NCI-H345 treated with DMSO at 0.1 percent for 48 hours (cell line): ENCODE data around the gene NINJ2.

Experiments
- DNase-seq: peaks from one replicate; lab custom pipeline; 2025; ENCODE audit not compliant: unreplicated experiment; lab: John Stamatoyannopoulos, UW

Gene NINJ2

DNA sequence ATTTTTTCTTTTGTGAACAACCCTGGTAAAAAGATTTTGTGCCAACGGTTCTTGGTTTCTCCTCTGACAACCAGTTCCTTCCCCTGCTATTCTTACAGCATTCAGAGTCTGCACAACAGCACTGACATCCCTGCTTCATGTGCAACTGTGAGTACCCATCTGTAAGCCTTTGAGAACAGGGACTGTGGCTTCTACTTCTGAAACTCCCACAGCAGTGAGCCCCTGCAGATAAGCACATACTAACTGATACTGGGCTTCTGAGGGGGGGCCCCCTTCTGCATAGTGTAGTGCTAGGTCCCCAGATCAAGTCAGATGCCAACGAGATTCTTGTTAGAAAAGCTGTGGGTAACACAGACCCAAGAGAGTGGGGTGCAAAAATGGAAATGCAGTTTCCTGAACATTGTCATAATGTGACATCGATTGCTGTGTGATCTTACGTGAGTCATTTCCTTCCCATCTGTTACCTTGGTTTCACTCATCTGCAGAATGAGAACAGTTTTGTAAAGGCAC, 11.1 kb upstream of the NINJ2 start:
- no peak for DNase-seq

DNA sequence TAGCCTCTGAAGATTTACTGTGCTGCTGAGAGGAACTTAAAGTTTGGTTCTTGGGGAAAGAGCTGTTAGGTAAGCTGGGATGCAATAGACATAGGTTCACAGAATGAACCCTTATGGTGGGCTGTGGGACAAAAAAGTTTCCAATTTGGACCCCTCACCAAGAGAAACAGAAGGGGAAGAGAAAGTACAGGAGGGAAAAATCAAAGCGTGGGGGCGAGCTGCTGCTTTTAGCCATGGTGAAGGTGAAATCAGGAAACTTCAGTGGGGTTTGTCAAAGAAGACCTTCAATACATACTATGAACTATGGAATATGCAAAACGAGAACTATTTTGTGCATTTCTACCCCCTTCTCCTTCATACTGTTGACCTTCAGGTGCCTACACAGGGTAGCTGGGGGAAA, 10.6 kb upstream of the NINJ2 start:
- DNase-seq, result no peak

DNA sequence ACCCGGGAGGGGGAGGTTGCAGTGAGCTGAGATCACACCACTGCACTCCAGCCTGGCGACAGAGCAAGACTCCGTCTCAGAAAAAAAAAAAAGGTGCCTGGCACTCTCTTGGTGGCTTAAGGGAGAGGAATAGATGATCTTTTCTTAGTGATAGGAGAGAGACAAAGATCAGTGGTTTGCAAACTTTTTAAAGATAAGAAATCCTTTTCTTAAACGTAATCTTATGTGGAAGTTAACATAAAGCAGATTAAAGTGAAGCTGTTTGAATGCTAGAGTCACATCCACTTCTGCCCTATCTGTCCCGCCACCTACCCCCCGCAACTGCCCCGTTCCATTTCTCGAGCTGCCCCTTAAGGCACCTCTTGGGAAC, 6.3 kb upstream of the NINJ2 start:
- no peak for DNase-seq

DNA sequence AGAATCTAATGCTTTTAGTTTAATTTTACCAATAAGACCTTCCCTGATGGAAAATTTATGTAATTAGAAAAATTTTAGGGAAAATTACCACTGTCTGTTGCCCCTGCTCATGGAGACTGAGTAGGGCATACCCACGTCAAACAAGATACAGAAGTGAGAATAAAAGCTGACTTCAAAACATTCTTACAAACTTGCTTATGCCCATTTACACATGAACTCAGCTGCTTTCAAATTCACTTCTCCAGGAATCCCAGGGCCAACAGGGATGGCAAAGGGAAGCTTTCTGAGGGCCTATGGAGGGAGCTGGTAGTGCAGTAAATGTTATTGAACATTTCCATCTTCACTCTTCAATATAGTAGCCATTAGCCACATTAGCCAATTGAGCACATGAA, 4.8 kb upstream of the NINJ2 start:
- no peak for DNase-seq

DNA sequence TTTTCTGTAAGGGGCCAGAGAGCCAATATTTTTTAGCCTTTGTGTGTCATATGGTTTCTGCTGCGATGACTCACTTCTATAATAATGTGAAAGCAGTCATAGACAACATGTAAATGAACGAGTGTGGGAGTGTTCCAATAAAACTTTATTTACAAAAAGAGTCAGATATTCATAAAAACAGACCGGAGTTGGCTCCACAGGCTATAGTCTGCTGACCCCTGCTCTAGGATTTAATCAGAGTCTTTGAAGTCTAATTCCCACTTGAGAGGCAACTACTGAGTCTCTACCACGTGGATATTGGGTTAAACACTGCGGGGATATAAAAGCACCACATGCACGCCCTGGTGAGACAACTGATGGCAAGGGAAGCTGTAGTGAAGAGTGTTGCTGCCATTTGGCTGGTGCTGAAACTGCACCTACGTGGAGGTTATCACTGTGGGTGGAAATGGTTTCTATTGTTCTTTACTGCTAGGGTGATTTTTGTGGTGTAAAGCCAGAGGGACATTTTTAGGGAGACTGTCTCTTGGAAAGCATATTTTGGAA, 3.6 kb upstream of the NINJ2 start:
- no peak for DNase-seq

DNA sequence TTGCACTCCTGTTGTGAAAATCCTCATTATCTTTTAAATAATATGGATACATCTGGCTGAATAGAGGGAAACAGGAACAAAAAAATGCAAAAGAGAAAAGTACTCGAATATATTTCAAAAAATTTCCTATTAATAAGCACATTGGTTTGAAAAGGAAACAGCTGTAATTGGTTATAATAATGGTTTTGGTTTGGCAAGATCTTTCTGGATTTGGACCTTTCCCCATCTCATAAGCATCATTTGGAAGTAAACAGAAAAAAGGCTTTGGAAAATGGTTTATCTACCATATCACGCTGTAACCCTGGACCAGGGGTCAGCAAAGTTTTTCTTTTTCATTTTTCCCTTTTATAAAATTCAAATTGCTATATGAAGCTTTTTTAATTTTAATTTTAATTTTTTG, 2.8 kb upstream of the NINJ2 start:
- DNase-seq, result no peak

DNA sequence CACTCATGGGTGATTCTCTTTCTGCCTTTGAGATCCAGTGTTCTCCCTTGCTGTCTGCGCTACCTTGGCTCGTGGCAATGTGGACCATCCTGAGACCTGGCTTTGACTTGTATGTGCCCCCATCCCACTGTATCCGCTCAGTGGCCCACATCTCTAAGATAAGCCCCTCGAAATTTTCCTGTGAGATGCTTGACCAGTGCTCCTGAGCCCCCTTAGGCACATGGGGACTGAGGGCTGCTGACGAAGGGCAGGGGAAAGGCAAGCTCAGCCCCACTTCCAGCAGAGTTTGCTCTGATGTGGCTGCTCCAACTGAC, 1.5 kb upstream of the NINJ2 start:
- no peak for DNase-seq

DNA sequence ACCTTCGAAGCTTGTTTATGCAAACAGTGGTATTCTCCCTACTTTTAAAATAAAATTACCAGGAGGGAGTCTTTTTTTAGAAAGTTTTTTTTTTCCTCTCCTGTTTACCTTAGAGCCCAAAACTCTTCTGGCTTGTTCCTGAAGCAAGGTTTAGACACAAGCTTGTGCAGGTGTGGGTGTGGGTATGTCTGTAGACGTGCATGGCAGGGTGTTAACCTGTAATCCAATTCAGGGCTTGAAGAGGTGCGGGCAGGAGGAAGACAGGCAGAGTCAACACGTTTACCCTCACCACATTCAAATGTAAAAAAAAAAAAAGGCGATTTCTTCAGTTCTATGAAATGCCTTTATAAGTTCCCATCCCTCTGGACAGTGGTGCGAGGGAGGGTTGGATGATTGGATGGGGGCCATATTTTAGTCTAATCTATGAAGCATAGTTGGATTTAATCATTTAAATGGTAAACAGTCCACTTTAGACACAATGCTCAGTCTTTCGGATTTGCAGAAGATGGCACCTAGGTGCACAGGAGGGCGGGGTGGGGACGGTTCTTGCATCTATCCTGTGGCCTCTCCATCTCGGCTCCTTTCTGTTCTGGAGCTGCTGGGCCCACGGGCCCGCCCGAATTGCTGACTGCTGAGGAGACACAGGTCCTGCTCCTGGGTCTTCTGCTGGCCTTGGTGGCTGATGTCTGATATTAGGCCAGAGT, 982 bp upstream of the NINJ2 start:
- no peak for DNase-seq

DNA sequence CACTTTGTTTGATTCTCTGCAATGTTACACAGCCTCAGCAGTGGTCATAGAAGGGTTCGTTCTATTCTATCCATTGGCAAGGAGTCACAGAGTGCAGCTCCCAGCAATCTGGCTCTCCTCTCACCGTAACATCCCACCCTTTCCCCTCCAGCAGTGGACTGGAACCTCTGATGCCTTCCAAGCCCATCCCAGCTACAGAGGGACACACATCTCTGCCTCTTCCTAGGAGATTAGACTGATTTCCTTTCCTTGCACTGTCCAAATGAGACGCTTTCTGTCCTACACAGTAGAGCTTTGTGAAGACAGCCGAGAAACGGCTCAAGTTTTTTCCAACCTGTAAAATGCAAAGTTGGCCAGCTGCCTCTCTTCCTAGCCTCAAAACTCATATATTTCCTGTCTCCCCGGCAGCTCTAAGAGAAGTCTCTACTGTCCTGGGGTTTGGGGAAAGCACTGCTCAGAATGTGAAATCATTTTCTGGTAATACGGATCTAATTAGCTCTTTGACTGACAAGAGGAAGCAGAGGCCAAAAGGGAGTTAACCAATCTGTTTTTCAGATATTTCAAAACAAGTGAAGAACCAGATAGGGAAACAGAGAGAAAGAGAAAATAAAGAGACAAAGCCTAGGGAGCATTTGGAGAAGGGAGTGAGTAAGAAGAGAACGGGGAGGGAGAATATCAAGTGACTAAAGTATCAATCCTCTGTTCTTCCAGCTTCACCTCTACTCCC, 516 bp downstream of the NINJ2 start:
- DNase-seq, result no peak

DNA sequence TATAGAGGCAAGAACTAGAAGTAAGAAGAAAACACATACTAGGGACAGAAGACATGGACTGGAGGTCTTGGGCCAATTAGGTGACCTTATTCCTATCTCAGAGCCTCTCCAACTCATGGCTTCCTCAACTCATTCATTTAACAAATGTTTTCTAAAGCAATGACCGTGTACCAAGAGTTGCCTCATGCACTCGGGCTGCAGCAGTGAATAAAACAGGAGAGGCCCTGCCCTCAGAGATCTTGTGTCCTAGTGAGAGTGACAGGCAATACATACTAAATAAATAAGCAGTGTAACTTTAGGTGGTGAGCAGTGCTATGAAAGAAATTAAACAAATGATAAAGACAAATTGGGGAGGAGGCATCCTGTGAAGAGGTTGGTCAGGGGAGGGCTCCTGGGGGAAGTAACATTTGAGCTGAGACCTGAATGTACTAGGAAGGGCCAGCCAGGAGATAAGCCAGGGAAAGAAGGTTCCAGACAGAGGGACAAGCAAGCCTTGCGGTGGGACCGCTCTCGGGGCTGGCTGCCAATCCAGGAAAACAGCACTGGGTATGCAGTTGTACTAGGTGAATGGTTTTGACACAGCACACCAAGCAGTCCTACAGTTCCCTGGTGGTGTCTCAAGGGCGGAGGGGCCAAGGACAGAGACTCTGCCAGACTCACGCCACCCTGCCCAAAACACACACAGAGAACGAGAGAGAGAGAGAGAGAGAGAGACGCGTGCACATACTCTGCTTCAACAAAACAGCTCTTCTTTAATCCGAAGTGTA, 1.3 kb downstream of the NINJ2 start:
- no peak for DNase-seq

DNA sequence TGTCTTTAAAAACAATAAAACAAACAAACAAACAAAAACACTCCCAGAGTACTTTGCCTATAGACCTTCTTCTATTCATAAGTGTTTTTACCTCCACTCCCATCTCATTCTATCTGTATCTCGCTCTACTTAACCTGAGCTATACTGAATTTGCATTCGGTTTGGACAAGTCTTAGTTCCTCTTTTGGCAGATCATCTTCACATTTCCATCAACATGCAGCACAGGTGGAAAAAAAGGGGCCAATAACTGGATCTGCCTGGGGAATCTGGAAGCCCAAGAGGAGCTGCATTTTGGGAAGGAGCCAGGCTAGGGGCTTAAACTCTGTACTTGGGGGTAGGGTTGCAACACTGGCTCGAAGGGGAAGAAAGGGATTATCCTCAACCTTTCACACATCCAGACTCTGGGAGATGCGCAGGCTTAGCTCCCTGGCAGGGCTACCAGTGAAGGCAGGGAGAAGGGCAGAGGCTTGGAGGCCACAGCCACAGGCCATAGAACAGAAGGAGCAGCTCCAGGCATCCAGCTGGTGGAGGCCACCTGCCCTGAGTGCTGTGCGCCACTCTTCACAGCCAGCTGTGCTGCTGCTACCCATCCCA, 4.1 kb downstream of the NINJ2 start:
- no peak for DNase-seq

DNA sequence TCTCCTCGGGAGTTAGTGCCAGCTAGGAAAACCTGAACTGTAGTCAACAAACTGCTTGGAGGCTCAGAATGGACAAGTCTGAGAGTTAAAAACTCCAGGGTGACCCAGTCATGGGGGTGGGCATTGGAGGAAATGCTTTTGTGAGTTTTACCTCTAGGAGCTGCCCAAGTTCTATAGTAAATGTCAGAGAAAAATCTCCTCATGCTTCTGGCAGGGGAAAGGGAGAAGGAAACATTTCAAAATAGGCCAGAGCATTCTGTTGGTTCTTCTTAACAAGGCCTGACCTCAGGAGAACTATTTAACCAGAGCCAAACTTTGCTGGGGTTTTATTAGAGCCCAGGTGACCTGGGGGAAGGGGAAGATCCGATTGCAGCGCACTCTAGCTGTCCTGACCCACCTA, 12.3 kb downstream of the NINJ2 start:
- DNase-seq, result no peak

DNA sequence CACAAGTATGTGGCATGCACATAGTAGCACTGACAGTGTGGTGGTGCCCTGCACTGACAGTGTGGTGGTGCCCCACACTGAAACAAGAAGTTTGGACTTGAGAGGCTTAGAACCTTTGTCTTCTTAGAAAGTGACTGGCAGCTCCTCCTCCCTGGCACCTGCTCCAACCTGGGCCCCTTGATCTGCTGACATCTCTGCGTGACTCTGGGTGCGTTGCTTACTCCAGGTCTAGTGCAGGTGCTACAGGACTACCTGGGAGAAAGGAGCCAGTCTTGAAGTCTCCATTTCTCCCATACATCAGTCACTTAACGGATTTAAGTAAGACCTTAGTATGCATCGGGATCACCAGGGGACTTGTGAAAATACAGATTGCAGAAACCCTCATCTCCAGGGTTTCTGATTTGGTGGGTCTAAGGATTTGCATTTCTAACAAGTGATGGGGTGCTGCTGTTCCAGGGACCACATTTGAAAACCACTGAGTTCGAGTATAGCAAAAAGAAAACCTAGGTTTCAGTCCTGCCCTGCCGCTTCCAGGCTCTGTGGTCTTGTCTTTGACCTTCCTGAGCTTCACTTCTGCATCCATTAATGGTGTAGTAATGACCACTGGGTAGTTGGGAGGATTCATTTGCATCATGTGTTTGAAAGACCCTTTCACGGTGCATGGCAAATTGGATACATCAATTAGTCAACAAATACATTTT, 15.7 kb downstream of the NINJ2 start:
- DNase-seq, result no peak

DNA sequence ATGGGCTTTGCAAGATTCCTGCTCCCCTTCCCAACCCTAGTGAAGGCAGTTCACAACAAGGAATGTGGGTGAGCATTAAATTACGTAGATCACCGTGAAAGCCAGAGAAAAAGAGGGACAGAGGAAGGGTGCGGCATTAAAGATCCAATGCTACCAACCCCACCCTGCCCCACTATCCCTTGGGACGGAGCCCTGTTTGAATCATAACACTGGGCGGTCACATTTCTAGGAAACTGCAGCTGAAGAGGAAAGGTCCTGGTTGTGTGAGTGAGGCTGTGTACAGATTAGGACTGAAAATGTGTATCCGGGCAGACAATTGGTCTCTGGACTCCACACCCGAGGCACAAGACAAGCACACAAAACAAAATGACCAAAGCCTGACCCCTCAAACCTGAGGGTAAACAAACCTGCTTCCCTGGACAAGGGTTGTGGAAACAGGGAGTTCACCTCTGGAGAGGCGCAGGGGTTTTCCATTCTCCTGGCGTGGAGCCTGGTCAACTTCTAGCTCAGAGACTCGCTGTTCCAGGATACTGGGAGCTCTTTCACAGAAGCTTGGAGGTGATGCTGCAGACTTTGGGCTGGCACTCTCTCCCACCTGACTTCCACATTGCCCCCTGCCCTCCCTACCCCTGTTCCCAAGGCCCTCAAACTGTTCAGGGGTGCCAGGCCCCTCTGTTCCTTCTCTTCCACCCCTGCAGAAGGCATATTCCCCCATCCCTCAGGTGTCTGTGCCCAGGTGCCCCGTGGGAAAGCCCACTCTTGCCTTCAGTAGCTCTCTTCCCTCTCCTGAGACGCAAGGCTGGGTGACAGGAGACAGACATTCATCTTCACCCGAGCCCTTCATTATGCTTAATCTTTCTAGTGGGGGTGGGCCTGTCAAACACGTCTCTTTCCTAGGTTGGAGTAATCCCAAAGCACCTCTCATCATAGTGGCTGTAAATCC, 16.5 kb downstream of the NINJ2 start:
- DNase-seq, result no peak

DNA sequence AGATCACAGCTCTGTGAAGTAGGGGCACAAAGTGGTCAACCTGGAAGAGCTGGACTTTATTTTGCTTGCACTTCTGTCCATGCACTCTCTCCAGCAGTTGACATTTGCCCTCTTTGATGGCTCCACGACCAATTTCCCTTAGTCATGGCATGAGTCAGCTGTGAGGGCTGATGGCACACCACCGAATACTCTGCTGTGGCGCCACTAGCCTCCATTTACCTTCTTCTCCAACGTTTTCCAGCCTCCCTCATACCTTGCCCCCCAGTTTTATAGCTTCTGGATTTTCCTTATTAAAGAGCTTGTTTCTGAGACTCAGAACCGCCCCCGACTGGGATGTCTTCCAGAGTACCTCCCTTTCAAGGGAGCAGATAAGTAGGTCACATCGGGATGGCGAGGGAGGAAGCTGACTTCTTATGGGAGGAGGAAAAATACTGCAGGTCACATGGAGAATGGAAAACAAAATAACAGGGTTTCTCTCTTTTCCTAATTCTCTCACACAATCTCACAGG, 17.6 kb downstream of the NINJ2 start:
- no peak for DNase-seq

DNA sequence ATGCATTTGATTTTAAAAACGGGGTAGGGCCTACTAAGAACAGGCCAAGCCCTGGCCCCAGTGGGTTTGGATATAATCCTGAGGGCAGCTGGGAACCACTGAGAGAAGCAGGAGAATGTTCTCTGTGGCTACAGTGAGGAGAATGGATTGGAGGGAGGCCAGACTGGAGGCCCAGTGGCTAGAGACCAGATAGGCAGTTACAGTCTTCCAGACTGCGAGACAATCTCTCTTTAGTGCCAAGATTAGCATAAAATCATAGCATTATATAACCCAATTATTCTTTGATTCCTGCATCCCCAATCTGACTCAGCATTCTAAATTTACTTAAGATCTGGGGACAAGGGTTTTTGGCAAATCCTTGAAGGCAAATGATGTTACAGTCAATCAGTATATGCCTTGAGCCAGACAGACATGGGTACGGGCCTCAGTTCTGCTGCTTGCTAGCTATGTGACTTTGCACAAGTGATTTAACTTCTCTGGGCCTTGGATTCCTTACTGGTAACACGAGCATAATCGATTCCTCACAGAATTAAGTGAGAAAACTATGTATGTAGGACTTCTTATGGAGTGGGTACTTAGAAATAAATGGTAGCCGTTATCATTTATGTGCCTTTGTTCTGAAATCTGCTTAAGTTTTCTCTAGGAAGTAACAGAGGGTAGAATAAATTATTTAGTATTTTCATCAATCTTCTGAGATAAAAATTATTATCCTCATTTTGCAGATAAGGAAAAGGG, 18.3 kb downstream of the NINJ2 start:
- DNase-seq, result no peak

DNA sequence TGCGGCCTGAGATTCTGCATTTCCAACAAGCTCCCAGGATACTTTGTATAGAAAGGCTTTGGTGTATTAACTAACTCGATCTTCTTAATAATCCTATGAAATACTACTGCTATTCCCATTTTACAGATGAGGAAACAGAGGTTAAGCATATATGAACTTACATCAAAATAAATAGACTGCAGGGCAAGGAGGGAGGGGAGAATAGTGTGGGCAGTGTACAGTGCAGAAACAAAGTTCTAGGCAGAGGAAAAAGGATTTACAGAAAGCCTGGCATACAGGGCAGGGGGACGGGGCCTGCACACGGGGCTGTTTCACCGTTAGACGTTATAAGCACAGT, 19.0 kb downstream of the NINJ2 start:
- DNase-seq, result no peak

DNA sequence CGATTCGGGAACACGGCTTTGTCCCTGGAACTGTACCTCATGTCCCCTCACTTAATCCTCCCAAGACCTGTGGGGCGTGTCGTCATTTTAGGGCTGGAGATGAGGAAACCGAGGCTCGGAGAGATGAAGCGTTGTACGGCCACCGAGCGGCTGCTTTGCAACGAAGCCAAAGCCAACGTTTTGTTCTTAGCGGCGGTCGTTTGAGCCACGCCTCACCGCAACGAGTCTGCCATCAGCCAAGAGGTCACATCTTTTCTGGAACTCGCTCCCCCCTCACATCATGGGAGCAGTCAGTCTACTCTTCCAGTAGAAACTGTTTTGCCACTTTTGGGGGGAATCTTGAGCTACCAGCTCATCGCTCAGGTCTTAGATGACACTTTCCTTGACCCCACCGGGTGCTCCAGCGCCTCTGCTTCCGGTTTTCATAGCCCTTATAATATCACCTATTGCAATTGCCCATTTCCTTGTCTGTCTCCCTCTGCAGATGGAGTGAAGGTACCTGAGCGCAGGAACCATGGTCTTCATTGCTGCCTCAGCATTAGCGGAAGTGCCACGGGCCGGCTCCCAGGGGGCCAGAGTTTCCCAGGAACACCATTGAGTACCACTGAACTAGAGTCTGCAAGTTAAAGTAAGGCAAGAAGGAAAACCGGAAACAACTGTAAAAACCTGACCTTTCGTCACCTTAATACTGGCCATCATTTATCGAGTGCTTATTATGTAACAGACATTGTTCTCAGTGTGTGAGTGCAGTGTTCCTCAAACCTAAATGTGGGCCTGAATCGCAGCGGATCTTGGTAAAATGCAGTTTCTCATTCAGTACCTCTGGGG, 19.6 kb downstream of the NINJ2 start:
- no peak for DNase-seq
